ENCODE results near the gene TNPO2.

The TNPO2 gene

DNA sequence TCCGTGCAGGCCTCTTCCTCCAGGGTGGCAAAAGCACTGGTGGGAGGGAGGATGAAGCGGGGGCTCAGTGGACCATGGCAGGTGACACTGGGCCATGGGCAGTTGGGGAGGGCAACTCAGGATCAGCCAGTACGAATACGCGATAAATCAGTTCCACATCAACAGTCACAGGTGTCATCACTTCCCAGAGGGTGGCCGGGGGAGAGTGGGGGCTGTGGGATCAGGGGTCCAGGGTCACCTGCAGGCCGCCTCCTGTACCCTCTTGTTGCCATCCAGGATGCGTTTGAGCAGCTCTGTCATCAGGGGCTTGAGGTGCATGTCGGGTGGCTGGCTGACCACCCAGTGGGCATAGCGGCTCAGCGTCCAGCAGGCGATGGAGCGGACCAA lies 17.4 kb downstream of the TNPO2 start:
- peaks cover 65% of the 10 kb centered on the region for H3K36me3 ChIP-seq (replicated peaks; ENCODE audit: low read depth, low read length)
- TF ChIP-seq, protein P1, sequence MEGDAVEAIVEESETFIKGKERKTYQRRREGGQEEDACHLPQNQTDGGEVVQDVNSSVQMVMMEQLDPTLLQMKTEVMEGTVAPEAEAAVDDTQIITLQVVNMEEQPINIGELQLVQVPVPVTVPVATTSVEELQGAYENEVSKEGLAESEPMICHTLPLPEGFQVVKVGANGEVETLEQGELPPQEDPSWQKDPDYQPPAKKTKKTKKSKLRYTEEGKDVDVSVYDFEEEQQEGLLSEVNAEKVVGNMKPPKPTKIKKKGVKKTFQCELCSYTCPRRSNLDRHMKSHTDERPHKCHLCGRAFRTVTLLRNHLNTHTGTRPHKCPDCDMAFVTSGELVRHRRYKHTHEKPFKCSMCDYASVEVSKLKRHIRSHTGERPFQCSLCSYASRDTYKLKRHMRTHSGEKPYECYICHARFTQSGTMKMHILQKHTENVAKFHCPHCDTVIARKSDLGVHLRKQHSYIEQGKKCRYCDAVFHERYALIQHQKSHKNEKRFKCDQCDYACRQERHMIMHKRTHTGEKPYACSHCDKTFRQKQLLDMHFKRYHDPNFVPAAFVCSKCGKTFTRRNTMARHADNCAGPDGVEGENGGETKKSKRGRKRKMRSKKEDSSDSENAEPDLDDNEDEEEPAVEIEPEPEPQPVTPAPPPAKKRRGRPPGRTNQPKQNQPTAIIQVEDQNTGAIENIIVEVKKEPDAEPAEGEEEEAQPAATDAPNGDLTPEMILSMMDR (IDR thresholded peaks at IDR 0.05; ENCODE audit: low read depth, low read length) = no peak
- TF ChIP-seq EZH2phosphoT487 (IDR thresholded peaks at IDR 0.05; ENCODE audit: low read depth) = no peak
- no peaks in the 10 kb centered on the region for H4K20me1 ChIP-seq (ENCODE audit: insufficient read depth, low read length)
- H2AFZ ChIP-seq (ENCODE audit: low read depth, low read length) = no peak overlapping the region
- H3K4me2 ChIP-seq (ENCODE audit: low read length) = no peak overlapping the region
- H3K27ac ChIP-seq (ENCODE audit: low read length) = no peak overlapping the region
- no peaks in the 10 kb centered on the region for H3K4me1 ChIP-seq (ENCODE audit: low read length)
- no peaks in the 10 kb centered on the region for H3K27me3 ChIP-seq (ENCODE audit: low read depth, low read length)
- no peak overlapping the region for H3K9ac ChIP-seq (ENCODE audit: low read length)
- peaks cover 9% of the 10 kb centered on the region; the same call in 1 of the 2 replicates for H3K79me2 ChIP-seq (ENCODE audit: low read length)
- no peak overlapping the region for H3K4me3 ChIP-seq (ENCODE audit: low read length)
- no peaks in the 10 kb centered on the region for H3K9me3 ChIP-seq (ENCODE audit: insufficient read depth, low read length)

GRCh38 chr19:12705654-12706331 lies 17.9 kb downstream of the TNPO2 start:
- H3K36me3 ChIP-seq (replicated peaks; ENCODE audit: low read depth, low read length) = peaks cover 65% of the 10 kb centered on the region
- no peak overlapping the region for H3K9ac ChIP-seq (ENCODE audit: low read length)
- H3K79me2 ChIP-seq (ENCODE audit: low read length) = peaks cover 6% of the 10 kb centered on the region; the same call in 1 of the 2 replicates
- no peaks in the 10 kb centered on the region for H4K20me1 ChIP-seq (ENCODE audit: insufficient read depth, low read length)
- no peak overlapping the region for H3K4me2 ChIP-seq (ENCODE audit: low read length)
- no peaks in the 10 kb centered on the region for H3K4me1 ChIP-seq (ENCODE audit: low read length)
- TF ChIP-seq EZH2phosphoT487 (IDR thresholded peaks at IDR 0.05; ENCODE audit: low read depth) = no peak
- TF ChIP-seq, protein P1 (IDR thresholded peaks at IDR 0.05; ENCODE audit: low read depth, low read length) = no peak
- no peaks in the 10 kb centered on the region for H3K27me3 ChIP-seq (ENCODE audit: low read depth, low read length)
- no peaks in the 10 kb centered on the region for H3K9me3 ChIP-seq (ENCODE audit: insufficient read depth, low read length)
- H3K27ac ChIP-seq (ENCODE audit: low read length) = no peak overlapping the region
- no peak overlapping the region for H2AFZ ChIP-seq (ENCODE audit: low read depth, low read length)
- H3K4me3 ChIP-seq (ENCODE audit: low read length) = no peak overlapping the region

DNA sequence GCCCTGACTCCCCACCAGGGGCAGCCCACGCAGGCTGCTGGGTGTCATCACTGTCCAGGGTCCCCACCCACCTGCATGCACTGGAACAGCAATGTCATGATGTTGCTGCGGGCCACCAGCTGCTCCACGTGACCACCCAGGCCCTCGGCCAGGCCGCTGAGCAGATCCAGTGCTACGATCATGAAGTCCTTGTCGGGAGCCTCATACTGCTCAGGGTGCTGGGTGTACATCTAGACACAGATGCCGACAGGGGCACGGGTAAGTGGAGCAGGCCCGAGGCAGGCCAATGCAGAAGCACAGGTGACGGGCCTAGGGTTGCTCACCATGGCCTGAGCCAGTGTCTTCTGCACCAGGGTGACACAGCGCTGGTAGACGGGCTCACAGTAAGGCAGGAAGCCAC lies 18.6 kb downstream of the TNPO2 start:
- no peak overlapping the region for H2AFZ ChIP-seq (ENCODE audit: low read depth, low read length)
- TF ChIP-seq, protein P1 (IDR thresholded peaks at IDR 0.05; ENCODE audit: low read depth, low read length) = no peak
- TF ChIP-seq EZH2phosphoT487 (IDR thresholded peaks at IDR 0.05; ENCODE audit: low read depth) = no peak
- H3K4me2 ChIP-seq (ENCODE audit: low read length) = no peak overlapping the region
- H3K4me3 ChIP-seq (ENCODE audit: low read length) = no peak overlapping the region
- H3K27ac ChIP-seq (ENCODE audit: low read length) = no peak overlapping the region
- H4K20me1 ChIP-seq (ENCODE audit: insufficient read depth, low read length) = no peaks in the 10 kb centered on the region
- no peaks in the 10 kb centered on the region for H3K4me1 ChIP-seq (ENCODE audit: low read length)
- H3K9me3 ChIP-seq (ENCODE audit: insufficient read depth, low read length) = no peaks in the 10 kb centered on the region
- peaks cover 62% of the 10 kb centered on the region for H3K36me3 ChIP-seq (replicated peaks; ENCODE audit: low read depth, low read length)
- no peak overlapping the region for H3K9ac ChIP-seq (ENCODE audit: low read length)
- H3K79me2 ChIP-seq (ENCODE audit: low read length) = peaks cover 5% of the 10 kb centered on the region; the same call in 1 of the 2 replicates
- H3K27me3 ChIP-seq (ENCODE audit: low read depth, low read length) = no peaks in the 10 kb centered on the region

DNA sequence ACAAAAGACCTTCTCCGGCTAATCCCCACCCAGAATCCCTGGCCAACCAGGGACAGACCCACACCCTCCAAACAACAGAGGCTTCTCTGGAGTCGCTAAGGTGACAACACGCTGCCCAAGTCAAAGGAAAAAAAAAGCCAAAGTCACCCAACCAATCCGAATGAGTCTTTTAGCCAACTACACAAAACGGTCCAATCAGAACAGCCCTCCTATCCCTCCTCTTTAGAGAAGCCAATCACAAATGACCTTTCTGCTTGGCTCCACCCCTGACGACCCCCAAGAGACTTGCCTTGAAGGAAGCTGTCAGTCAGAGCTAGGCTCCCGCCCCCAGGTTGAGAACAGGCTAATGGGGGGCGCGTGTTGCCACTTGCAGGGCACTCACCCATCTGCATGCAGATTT lies 20.7 kb downstream of the TNPO2 start:
- Histone ChIP-seq H3K27ac (ENCODE audit: low read length) (no peak overlapping the region), H3K9me3 (ENCODE audit: insufficient read depth, low read length) (no peaks in the 10 kb centered on the region), H3K4me2 (ENCODE audit: low read length) (no peak overlapping the region), H2AFZ (ENCODE audit: low read depth, low read length) (no peak overlapping the region), H3K79me2 (ENCODE audit: low read length) (0 out of 2 replicates have a peak, but pooled peaks cover 3% of the 10 kb centered on the region), H3K9ac (ENCODE audit: low read length) (no peak overlapping the region), H4K20me1 (ENCODE audit: insufficient read depth, low read length) (no peaks in the 10 kb centered on the region), H3K4me1 (ENCODE audit: low read length) (peaks cover 4% of the 10 kb centered on the region; the same call in 1 of the 2 replicates), H3K36me3 (replicated peaks; ENCODE audit: low read depth, low read length) (peaks cover 69% of the 10 kb centered on the region), H3K27me3 (ENCODE audit: low read depth, low read length) (no peaks in the 10 kb centered on the region), H3K4me3 (ENCODE audit: low read length) (no peak overlapping the region)
- TF ChIP-seq, protein P1 (IDR thresholded peaks at IDR 0.05; ENCODE audit: low read depth, low read length) = no peak
- TF ChIP-seq EZH2phosphoT487 (IDR thresholded peaks at IDR 0.05; ENCODE audit: low read depth) = no peak

Measured in OCI-LY3 (cell line).